Measurements from ENCODE around the gene TRNAU1AP.

GRCh38 chr1:28565726-28566125, 12.8 kb downstream of the TRNAU1AP start:
- no peak for TF ChIP-seq CTCF (IDR thresholded peaks at IDR 0.05; ENCODE audit: insufficient read depth, low read length)
- TF ChIP-seq POLR2AphosphoS5 (IDR thresholded peaks at IDR 0.05; ENCODE audit: low read depth) = no peak

Measured in HL-60 (cell line).